ENCODE results near the gene HSPA1A.
"Not testable (repeated sequence)": the region's sequence is repeated elsewhere in the genome, so short reads cannot be mapped to it uniquely, and the experiment has no call there.

Gene HSPA1A

DNA sequence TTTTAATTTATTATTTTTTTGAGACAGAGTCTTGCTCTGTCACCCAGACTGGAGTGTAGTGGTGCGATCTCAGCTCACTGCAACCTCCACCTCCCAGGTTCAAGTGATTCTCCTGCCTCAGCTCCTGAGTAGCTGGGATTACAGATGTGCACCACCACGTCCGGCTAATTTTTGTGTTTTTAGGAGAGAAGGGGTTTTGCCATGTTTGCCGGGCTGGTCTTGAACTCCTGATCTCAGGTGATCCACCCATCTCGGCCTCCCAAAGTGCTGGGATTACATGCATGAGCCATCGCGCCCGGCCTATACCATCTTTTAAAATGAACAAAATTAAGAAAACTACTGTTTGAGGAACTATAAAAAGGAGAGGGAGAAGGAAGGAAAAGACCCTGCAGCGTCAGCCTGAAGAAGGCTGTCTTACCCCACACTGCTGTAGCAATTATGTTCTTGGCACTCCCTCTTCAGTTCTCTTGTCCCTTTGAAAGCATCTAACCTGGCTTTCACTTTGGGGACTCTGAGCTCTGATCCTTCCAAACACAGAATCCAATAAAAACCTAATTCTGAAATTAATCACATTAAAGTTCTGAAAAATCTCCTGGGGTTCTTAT, 8.4 kb downstream of the HSPA1A start:
- Histone ChIP-seq H3K27ac (ENCODE audit: insufficient read depth, low read length, poor library complexity, severe bottlenecking) (peak overlapping the region; percentile 11), H3K4me1 (ENCODE audit: control insufficient read depth, insufficient read depth, low read length, poor library complexity, severe bottlenecking) (peaks cover 24% of the 10 kb centered on the region)
- DNase-seq; H3K27me3 ChIP-seq (replicated peaks; ENCODE audit: control insufficient read depth, insufficient read depth, low read length, poor library complexity, severe bottlenecking); H3K36me3 ChIP-seq (ENCODE audit: control insufficient read depth, insufficient read depth, low read length); H3K4me3 ChIP-seq (ENCODE audit: insufficient read depth, low read depth, low read length, poor library complexity, severe bottlenecking); H3K9me3 ChIP-seq (ENCODE audit: control insufficient read depth, low read length): not testable (repeated sequence)

DNA sequence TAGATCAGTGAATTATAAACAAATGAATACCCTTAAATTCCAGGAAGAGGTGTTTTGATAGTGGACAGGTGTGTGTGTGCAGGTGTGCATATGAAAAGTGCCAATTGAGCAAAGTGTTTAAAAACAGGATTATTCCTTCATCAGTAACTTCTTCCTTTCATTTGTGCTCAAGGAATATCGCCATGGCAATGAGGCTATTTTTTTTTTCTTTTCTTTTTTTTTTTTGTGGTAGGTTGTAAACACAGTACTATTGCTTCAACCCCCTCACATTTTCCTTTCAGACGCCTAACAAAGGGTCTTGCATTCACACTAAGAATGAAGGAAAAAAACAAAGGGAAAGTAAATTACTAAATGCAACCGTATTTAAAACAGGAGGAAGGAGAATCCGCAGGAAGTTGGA, 10.2 kb downstream of the HSPA1A start:
- no peak for DNase-seq
- Histone ChIP-seq H3K4me1 (ENCODE audit: control insufficient read depth, insufficient read depth, low read length, poor library complexity, severe bottlenecking) (peaks cover 25% of the 10 kb centered on the region), H3K27me3 (replicated peaks; ENCODE audit: control insufficient read depth, insufficient read depth, low read length, poor library complexity, severe bottlenecking) (no peaks in the 10 kb centered on the region), H3K9me3 (ENCODE audit: control insufficient read depth, low read length) (no peaks in the 10 kb centered on the region), H3K36me3 (ENCODE audit: control insufficient read depth, insufficient read depth, low read length) (no peaks in the 10 kb centered on the region), H3K4me3 (ENCODE audit: insufficient read depth, low read depth, low read length, poor library complexity, severe bottlenecking) (no peak overlapping the region), H3K27ac (ENCODE audit: insufficient read depth, low read length, poor library complexity, severe bottlenecking) (no peak overlapping the region)

DNA sequence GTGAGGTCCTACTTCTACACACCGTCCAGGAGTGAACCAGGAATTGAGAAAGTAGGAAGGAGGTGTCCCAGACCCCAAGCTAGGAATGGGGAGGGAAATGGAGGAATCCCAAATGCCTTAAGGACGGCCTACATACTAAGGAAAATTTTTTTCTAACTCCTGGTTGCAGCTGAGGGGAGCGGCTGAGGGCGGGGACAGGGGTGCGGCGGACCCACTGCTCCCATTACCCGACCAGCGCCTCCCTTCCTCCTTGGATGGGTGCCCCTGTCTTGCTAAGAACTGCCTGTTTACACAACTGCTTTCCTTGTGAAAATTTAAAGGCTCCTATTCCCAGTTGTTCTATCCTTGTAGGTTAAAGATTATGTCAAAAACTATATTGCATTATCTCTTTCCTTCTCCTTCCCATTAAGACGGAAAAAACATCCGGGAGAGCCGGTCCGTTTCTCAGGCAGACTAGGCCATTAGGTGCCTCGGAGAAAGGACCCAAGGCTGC, 11.5 kb downstream of the HSPA1A start:
- Histone ChIP-seq H3K4me3 (ENCODE audit: insufficient read depth, low read depth, low read length, poor library complexity, severe bottlenecking) (peak overlapping the region; percentile 76), H3K27me3 (replicated peaks; ENCODE audit: control insufficient read depth, insufficient read depth, low read length, poor library complexity, severe bottlenecking) (no peaks in the 10 kb centered on the region), H3K36me3 (ENCODE audit: control insufficient read depth, insufficient read depth, low read length) (no peaks in the 10 kb centered on the region), H3K4me1 (ENCODE audit: control insufficient read depth, insufficient read depth, low read length, poor library complexity, severe bottlenecking) (peaks cover 23% of the 10 kb centered on the region), H3K9me3 (ENCODE audit: control insufficient read depth, low read length) (no peaks in the 10 kb centered on the region), H3K27ac (ENCODE audit: insufficient read depth, low read length, poor library complexity, severe bottlenecking) (peak overlapping the region; percentile 80)
- no peak for DNase-seq

DNA sequence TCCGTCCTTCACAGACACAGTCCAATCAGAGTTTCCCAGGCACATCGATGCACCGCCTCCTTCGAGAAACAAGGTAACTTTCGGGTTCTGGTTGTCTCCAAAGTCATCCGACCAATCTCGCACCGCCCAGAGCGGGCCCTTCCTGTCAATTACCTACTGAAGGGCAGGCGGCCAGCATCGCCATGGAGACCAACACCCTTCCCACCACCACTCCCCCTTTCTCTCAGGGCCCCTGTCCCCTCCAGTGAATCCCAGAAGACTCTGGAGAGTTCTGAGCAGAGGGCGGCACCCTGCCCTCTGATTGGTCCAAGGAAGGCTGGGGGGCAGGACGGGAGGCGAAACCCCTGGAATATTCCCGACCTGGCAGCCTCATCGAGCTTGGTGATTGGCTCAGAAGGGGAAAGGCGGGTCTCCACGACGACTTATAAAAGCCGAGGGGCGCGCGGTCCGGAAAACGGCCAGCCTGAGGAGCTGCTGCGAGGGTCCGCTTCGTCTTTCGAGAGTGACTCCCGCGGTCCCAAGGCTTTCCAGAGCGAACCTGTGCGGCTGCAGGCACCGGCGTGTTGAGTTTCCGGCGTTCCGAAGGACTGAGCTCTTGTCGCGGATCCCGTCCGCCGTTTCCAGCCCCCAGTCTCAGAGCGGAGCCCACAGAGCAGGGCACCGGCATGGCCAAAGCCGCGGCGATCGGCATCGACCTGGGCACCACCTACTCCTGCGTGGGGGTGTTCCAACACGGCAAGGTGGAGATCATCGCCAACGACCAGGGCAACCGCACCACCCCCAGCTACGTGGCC, 12.1 kb downstream of the HSPA1A start, which contains the start of gene HSPA1B:
HSPA1B (plus strand) TSS at position 453 of the 794 bp plus-strand sequence; CDS start at position 666, 213 bp downstream.
- H3K9me3 ChIP-seq (ENCODE audit: control insufficient read depth, low read length): no peaks in the 10 kb centered on the region
- H3K4me1 ChIP-seq (ENCODE audit: control insufficient read depth, insufficient read depth, low read length, poor library complexity, severe bottlenecking): peaks cover 18% of the 10 kb centered on the region
- no peaks in the 10 kb centered on the region for H3K36me3 ChIP-seq (ENCODE audit: control insufficient read depth, insufficient read depth, low read length)
- peak; percentile 82 to 89 (median 84) for DNase-seq
- H3K4me3 ChIP-seq (ENCODE audit: insufficient read depth, low read depth, low read length, poor library complexity, severe bottlenecking): peak within 1 kb of the TSS; percentile 76
- no peaks in the 10 kb centered on the region for H3K27me3 ChIP-seq (replicated peaks; ENCODE audit: control insufficient read depth, insufficient read depth, low read length, poor library complexity, severe bottlenecking)
- H3K27ac ChIP-seq (ENCODE audit: insufficient read depth, low read length, poor library complexity, severe bottlenecking): peak within 1 kb of the TSS; percentile 80

DNA sequence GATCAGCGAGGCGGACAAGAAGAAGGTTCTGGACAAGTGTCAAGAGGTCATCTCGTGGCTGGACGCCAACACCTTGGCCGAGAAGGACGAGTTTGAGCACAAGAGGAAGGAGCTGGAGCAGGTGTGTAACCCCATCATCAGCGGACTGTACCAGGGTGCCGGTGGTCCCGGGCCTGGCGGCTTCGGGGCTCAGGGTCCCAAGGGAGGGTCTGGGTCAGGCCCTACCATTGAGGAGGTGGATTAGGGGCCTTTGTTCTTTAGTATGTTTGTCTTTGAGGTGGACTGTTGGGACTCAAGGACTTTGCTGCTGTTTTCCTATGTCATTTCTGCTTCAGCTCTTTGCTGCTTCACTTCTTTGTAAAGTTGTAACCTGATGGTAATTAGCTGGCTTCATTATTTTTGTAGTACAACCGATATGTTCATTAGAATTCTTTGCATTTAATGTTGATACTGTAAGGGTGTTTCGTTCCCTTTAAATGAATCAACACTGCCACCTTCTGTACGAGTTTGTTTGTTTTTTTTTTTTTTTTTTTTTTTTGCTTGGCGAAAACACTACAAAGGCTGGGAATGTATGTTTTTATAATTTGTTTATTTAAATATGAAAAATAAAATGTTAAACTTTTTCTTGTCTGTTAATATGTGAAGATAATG, 14.4 kb downstream of the HSPA1A start:
- no peak for DNase-seq
- Histone ChIP-seq H3K36me3 (ENCODE audit: control insufficient read depth, insufficient read depth, low read length) (no peaks in the 10 kb centered on the region), H3K27ac (ENCODE audit: insufficient read depth, low read length, poor library complexity, severe bottlenecking) (peak overlapping the region; percentile 69), H3K9me3 (ENCODE audit: control insufficient read depth, low read length) (no peaks in the 10 kb centered on the region), H3K4me1 (ENCODE audit: control insufficient read depth, insufficient read depth, low read length, poor library complexity, severe bottlenecking) (peaks cover 16% of the 10 kb centered on the region), H3K4me3 (ENCODE audit: insufficient read depth, low read depth, low read length, poor library complexity, severe bottlenecking) (peak overlapping the region; percentile 44), H3K27me3 (replicated peaks; ENCODE audit: control insufficient read depth, insufficient read depth, low read length, poor library complexity, severe bottlenecking) (no peaks in the 10 kb centered on the region)

DNA sequence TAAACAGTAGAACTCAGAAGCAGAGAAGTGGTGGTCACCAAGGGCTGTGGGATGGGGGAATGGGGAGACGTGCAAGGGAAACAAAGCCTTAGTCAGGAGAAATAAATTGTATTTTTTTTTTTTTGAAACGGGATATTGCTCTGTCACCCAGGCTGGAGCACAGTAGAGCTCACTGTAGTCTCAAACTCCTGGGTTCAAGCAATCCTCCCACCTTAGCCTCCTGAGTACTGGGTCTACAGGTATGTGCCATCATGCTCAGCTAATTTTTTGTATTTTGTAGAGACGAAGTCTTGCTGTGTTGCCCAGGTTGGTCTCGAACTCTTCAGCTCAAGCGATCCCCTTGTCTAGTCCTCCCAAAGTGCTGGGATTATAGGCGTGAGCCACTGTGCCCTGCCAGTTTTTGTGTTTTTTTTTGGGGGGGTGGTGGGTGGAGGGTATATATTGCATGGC, 15.6 kb downstream of the HSPA1A start:
- Histone ChIP-seq H3K27ac (ENCODE audit: insufficient read depth, low read length, poor library complexity, severe bottlenecking) (peak overlapping the region; percentile 69), H3K27me3 (replicated peaks; ENCODE audit: control insufficient read depth, insufficient read depth, low read length, poor library complexity, severe bottlenecking) (no peaks in the 10 kb centered on the region), H3K4me1 (ENCODE audit: control insufficient read depth, insufficient read depth, low read length, poor library complexity, severe bottlenecking) (peaks cover 16% of the 10 kb centered on the region), H3K36me3 (ENCODE audit: control insufficient read depth, insufficient read depth, low read length) (no peaks in the 10 kb centered on the region), H3K4me3 (ENCODE audit: insufficient read depth, low read depth, low read length, poor library complexity, severe bottlenecking) (peak overlapping the region; percentile 44), H3K9me3 (ENCODE audit: control insufficient read depth, low read length) (no peaks in the 10 kb centered on the region)
- no peak for DNase-seq

DNA sequence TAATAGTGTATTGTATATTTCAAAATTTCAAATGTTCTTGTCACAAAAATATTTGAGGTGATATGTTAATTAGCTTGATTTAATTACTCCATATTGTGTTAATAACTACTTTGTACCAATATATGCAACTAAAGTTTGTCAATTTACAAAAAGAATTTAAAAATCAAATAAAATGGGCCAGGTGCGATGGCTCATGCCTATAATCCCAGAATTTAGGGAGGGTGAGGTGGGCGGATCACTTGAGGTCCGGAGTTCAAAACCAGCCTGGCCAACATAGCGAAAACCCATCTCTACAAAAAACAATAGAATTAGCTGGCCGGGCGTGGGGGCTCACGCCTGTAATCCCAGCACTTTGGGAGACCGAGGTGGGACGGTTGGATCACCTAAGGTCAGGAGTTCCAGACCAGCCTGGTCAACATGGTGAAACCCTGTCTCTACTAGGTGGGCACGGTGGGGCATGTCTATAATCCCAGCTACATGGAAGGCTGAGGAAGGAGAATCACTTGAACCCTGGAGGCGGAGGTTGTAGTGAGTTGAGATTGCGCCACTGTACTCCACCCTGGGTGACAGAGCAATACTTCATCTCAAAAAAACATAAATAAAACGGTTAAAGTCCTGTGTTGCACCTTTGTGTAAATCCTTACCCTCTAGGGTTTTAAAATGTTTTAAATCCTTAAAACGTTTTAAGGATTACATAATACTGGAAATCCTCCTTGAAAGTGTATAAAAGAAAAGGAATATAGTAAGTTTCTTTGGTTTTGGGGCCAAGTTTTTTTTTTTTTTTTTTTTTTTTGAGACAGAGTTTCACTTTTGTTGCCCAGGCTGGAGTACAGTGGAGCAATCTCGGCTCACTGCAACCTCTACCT, 16.2 kb downstream of the HSPA1A start:
- Histone ChIP-seq H3K27me3 (replicated peaks; ENCODE audit: control insufficient read depth, insufficient read depth, low read length, poor library complexity, severe bottlenecking) (no peaks in the 10 kb centered on the region), H3K9me3 (ENCODE audit: control insufficient read depth, low read length) (no peaks in the 10 kb centered on the region), H3K36me3 (ENCODE audit: control insufficient read depth, insufficient read depth, low read length) (no peaks in the 10 kb centered on the region), H3K27ac (ENCODE audit: insufficient read depth, low read length, poor library complexity, severe bottlenecking) (peak overlapping the region; percentile 69), H3K4me3 (ENCODE audit: insufficient read depth, low read depth, low read length, poor library complexity, severe bottlenecking) (peak overlapping the region; percentile 44), H3K4me1 (ENCODE audit: control insufficient read depth, insufficient read depth, low read length, poor library complexity, severe bottlenecking) (peaks cover 15% of the 10 kb centered on the region)
- DNase-seq: no peak

DNA sequence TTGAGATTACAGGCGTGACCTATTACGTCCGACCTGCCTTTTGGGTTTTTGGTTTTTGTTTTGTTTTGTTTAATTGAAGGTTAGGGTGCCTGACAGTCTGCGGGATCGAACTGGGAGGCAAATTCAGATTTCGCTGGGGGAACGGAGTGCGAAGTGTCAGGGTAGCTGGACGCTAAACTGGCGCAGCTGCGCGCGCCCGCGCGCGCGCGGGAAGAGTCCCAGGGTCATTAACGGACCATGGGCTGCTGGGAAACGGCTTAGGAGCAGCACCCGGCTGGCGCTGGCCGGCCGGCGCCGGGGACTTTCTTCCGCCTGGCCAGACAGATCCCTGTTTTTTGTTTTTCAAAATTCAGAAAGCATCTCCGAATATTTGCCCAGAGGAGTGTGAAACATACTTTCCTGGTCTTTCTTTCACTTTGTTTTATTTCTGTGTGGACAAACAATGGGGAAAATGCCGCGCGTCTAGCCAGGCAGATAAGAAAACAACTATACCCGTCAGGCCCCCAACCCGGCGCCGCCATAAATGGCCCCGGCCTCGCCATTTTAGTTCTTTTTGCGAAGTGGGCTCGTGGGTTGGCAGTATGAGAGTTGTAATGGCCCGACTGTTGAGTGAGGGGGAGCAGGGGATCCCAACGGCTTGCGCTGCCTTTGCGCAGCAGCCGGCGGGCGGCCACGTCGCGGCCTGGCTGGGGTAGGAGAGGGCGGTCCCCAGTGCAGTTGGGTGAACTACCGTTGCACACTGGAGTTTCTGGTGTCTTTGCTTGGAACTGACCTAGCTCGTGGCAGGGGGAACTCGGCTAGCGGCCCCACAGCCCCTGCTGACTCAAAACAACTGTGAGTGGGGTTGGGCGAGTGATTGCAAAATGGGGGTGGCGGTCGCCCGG, 19.3 kb downstream of the HSPA1A start:
- Histone ChIP-seq H3K27ac (ENCODE audit: insufficient read depth, low read length, poor library complexity, severe bottlenecking) (peak overlapping the region; percentile 99), H3K4me3 (ENCODE audit: insufficient read depth, low read depth, low read length, poor library complexity, severe bottlenecking) (peak overlapping the region; percentile 89), H3K36me3 (ENCODE audit: control insufficient read depth, insufficient read depth, low read length) (peaks cover 13% of the 10 kb centered on the region), H3K27me3 (replicated peaks; ENCODE audit: control insufficient read depth, insufficient read depth, low read length, poor library complexity, severe bottlenecking) (no peaks in the 10 kb centered on the region), H3K4me1 (ENCODE audit: control insufficient read depth, insufficient read depth, low read length, poor library complexity, severe bottlenecking) (peaks cover 34% of the 10 kb centered on the region), H3K9me3 (ENCODE audit: control insufficient read depth, low read length) (no peaks in the 10 kb centered on the region)
- DNase-seq: peak; percentile 62 to 69 (median 66)

Measured in effector memory CD4-positive, alpha-beta T cell (primary cell).